Tibial nerve (tissue), 4 donors: ENCODE measurements around the gene RIPK4. TPM values are rescaled to one million over a fixed set of nuclear protein-coding genes. Genes with fewer than 3 reads are reported as not detected.
A peak's percentile ranks its signal among the peaks of the same experiment; 100 is the strongest.

Experiments
- DNase-seq, 2 donors: peaks; one replicate each; pipeline ENCODE4 v3.0.0-alpha.2; 2019; ENCODE audit warnings: low spot score in 2 of 2
- H3K27ac ChIP-seq, 4 donors: fragments of 200-600 bp; sonication (generic) in 3 of 4; one replicate each; pipeline ENCODE4 v1.5.1; 2017 to 2019; ENCODE audit warnings: mild to moderate bottlenecking in 1 of 4
- H3K27me3 ChIP-seq, 2 donors: fragments of 200-600 bp; sonication (generic) in 1 of 2; one replicate each; pipeline versions ENCODE4 v1.5.1 to v1.6.0; 2017 to 2019
- H3K36me3 ChIP-seq, 3 donors: fragments of 200-600 bp; sonication (generic); one replicate each; pipeline ENCODE4 v1.5.1; 2018 to 2019
- H3K4me1 ChIP-seq, 4 donors: fragments of 200-600 bp; sonication (generic) in 3 of 4; one replicate each; pipeline ENCODE4 v1.5.1; 2017 to 2019
- H3K4me3 ChIP-seq, 4 donors: fragments of 200-600 bp; sonication (generic) in 3 of 4; one replicate each; pipeline ENCODE4 v1.5.1; 2017 to 2019; ENCODE audit warnings: mild to moderate bottlenecking in 1 of 4, moderate library complexity in 1 of 4
- H3K9me3 ChIP-seq, 4 donors: fragments of 200-600 bp; sonication (generic) in 3 of 4; one replicate each; pipeline ENCODE4 v1.5.1; 2017 to 2019
- CTCF ChIP-seq, 5 experiments: fragments of 200-600 bp in 3 of 5; fragments of 450-650 bp in 2 of 5; sonication (generic) in 3 of 5; IDR thresholded peaks; one replicate each; pipeline ENCODE4 v1.5.1; 2016 to 2019; ENCODE audit warnings: antibody characterized with exemption in 5 of 5, mild to moderate bottlenecking in 3 of 5, moderate library complexity in 2 of 5
- EP300 ChIP-seq, 2 donors: sonication (generic); formaldehyde crosslinking; IDR thresholded peaks; one replicate each; pipeline ENCODE4 v1.6.1; 2017; ENCODE audit warnings: antibody characterized with exemption in 2 of 2, mild to moderate bottlenecking in 1 of 2
- POLR2A ChIP-seq, 2 donors: fragments of 450-650 bp; IDR thresholded peaks; one replicate each; pipeline ENCODE4 v1.6.1; 2017; ENCODE audit warnings: antibody characterized with exemption in 2 of 2, mild to moderate bottlenecking in 2 of 2, moderate library complexity in 2 of 2
- WGBS, 2 donors: methylation state at CpG; one replicate each; pipeline ENCODE4 v1.1.5; 2018; 5-methylcytosine and 5-hydroxymethylcytosine counted together
- total RNA-seq, 4 donors: library from RNA; depleted of rRNA; stranded (reverse); fragments of >200 nt; gene quantifications; one replicate each; pipeline ENCODE4 v1.1.0, GENCODE V29; 2016

RIPK4 gene
- total RNA-seq, 4 donors from 2014 or later: 0.66 to 1.6 (median 1.2) TPM

DNA sequence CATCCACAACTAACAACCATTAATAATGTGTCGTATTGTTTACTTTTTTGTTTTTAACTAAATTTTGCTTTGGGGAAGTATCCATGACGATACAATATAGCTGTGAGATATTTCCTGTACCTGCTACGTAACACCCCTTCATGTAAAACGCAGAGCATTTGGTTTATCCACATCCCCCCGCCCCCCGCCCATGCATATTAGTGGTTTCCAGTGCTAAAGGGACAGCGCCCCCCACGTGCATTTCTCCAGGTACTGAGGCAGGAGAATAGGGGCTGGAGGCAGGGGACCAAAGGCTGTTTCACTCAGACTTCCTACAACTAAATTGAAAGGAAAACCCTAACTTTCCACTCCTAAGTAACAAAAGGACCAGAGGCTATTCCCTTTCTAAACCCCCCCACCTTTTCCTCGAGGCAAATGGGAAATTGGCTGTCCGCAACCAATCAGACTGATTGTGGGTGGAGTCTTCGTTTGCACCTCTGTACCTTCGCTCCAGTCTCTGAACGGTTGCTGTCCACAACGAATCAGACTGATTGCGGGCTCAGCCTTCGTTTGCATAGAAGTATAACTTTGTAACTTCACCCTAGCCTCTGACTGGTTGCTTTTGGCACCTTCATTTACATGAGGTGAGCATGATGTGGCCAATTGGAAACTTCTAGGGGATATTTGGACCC, 12.2 kb upstream of the RIPK4 start:
- H3K27me3 ChIP-seq: peaks cover 0 to 63% of the 10 kb centered on the region in 2 donors
- H3K36me3 ChIP-seq: no peaks in the 10 kb centered on the region
- 23% methylated on average over 16 of the region's 16 CpGs for WGBS, 2 donors
- no peaks in the 10 kb centered on the region for H3K9me3 ChIP-seq
- H3K4me3 ChIP-seq: no peak overlapping the region
- no peak overlapping the region for H3K27ac ChIP-seq
- peaks cover 0 to 9% (median 5%) of the 10 kb centered on the region in 4 donors for H3K4me1 ChIP-seq
- no peak for DNase-seq
- TF ChIP-seq CTCF (IDR thresholded peaks at IDR 0.05) (no peak), EP300 (IDR thresholded peaks at IDR 0.05) (no peak), POLR2A (IDR thresholded peaks at IDR 0.05) (no peak)

GRCh38 chr21:41777951-41778815, 11.3 kb upstream of the RIPK4 start:
- H3K4me1 ChIP-seq: peaks cover 0 to 9% (median 5%) of the 10 kb centered on the region in 4 donors
- H3K36me3 ChIP-seq: no peaks in the 10 kb centered on the region
- peaks cover 0 to 62% of the 10 kb centered on the region in 2 donors for H3K27me3 ChIP-seq
- TF ChIP-seq CTCF (IDR thresholded peaks at IDR 0.05) (peak; percentile 85 to 95 (median 93)), POLR2A (IDR thresholded peaks at IDR 0.05) (no peak), EP300 (IDR thresholded peaks at IDR 0.05) (peak in 1 of 2 donors; percentile 49)
- 20 to 22% methylated on average over 36 to 39 of the region's 45 CpGs for WGBS, 2 donors
- H3K27ac ChIP-seq: peak overlapping the region in 1 of 4 donors; percentile 41
- DNase-seq: peak; percentile 81 to 96
- peak overlapping the region in 1 of 4 donors; percentile 11 for H3K4me3 ChIP-seq
- no peaks in the 10 kb centered on the region for H3K9me3 ChIP-seq

DNA sequence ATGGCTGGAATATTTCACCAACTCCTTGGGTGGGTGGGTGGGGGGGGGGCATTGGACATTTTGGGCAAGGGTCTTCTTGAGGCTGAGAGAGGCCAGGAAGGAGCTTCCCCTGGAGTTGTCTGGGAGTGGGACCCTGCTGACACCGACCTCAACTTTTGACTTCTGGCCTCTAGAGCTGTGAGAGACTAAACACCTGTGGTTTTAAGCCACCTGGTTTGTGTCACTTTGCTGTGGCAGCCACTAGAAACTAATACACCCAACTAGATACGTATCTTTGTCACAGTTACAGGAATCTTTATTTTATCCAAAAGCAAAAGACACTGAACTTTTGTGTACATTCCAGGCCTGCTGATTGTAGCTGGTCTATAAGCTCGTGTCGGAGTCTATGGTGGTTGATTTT, 9.9 kb upstream of the RIPK4 start:
- DNase-seq: no peak
- H3K27ac ChIP-seq: no peak overlapping the region
- 87 to 93% methylated on average over 4 of the region's 4 CpGs for WGBS, 2 donors
- H3K27me3 ChIP-seq: peaks cover 0 to 62% of the 10 kb centered on the region in 2 donors
- H3K4me3 ChIP-seq: no peak overlapping the region
- H3K4me1 ChIP-seq: peaks cover 0 to 9% (median 5%) of the 10 kb centered on the region in 4 donors
- no peaks in the 10 kb centered on the region for H3K36me3 ChIP-seq
- H3K9me3 ChIP-seq: no peaks in the 10 kb centered on the region
- TF ChIP-seq EP300 (IDR thresholded peaks at IDR 0.05) (no peak), CTCF (IDR thresholded peaks at IDR 0.05) (no peak), POLR2A (IDR thresholded peaks at IDR 0.05) (no peak)

DNA sequence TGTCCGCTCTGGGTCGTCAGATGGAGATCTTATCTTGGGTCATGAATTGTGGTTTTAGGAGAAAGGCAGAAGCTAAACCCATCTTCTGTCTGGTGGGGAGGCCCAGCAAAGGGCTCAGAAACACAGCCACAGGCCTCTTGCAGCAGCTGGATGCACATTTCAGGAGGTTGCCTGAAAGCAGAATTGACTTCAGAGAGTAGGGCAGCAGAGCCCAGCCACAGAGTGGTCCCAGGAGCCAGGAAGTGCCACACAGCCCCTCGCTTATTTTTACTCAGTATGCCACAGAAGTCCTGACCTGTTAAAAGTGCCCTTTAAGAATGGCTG, 8.3 kb upstream of the RIPK4 start:
- H3K4me1 ChIP-seq: peaks cover 0 to 9% (median 5%) of the 10 kb centered on the region in 4 donors
- H3K27me3 ChIP-seq: peaks cover 0 to 62% of the 10 kb centered on the region in 2 donors
- no peak for TF ChIP-seq CTCF (IDR thresholded peaks at IDR 0.05)
- no peaks in the 10 kb centered on the region for H3K9me3 ChIP-seq
- no peaks in the 10 kb centered on the region for H3K36me3 ChIP-seq
- 72 to 75% methylated on average over 3 of the region's 3 CpGs for WGBS, 2 donors
- no peak overlapping the region for H3K4me3 ChIP-seq
- no peak for DNase-seq
- H3K27ac ChIP-seq: no peak overlapping the region
